Measurements from ENCODE around the gene TAAR1. TPM values are rescaled to one million over a fixed set of nuclear protein-coding genes. Genes with fewer than 3 reads are reported as not detected.

The TAAR1 gene
- total and polyA plus RNA-seq, 10 of the 15 experiments (the other 5 are each of a cell fraction or from before 2014, with no cell fraction given), result not detected

DNA sequence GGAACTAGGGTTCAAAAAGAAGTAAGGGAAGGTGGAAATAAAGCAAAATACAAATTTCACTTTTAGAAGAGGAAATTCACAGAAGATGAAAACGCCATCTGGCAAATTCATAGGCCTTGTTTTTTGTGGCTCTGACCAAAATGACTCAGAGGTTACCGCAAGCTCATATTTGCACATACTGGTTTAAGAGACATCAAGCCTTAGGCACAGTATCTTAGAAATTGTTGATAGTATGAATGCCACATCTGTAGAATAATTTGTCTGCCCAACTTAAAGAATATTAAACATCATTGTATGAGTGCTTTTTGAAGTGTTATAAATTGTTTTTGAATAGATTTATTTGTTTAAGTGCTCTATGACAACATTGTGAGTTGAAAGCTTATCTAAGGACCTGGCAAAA is 10.6 kb downstream of the TAAR1 start:
- H3K4me2 ChIP-seq (ENCODE audit: control insufficient read depth, insufficient read depth), result 0 out of 2 replicates have a peak overlapping the region, but pooled peaks have one; percentile 12
- intact Hi-C loops (cut with micrococcal nuclease; ENCODE audit: unreplicated experiment) (loop anchor here (5.0 kb wide), 1 partner anchor 121 kb away; no protein-coding TSS in a partner anchor), in situ Hi-C loops (cut with MboI) (no loop called here)
- H3K27me3 ChIP-seq (replicated peaks in 1 of 2; ENCODE audit: control insufficient read depth in 2 of 2, insufficient read depth in 2 of 2, low read length in 1 of 2), result no peaks in the 10 kb centered on the region
- no peak overlapping the region for H3K4me3 ChIP-seq
- POLR2A ChIA-PET, result no interaction called here
- CTCF ChIA-PET, result interaction anchor here (3.2 kb wide), 1 partner anchor 368 kb away, joined by 9 read pairs; no protein-coding TSS in a partner anchor
- ATAC-seq (peak; percentile 80), DNase-seq (ENCODE audit: low read depth, low spot score) (no peak), FAIRE-seq (peak; percentile 90)
- SMC1A ChIA-PET (ENCODE audit: uncharacterized antibody, unreplicated experiment), result interaction anchor here (0.9 kb wide), 1 partner anchor 14 kb away, joined by 4 read pairs; no protein-coding TSS in a partner anchor
- H3K79me2 ChIP-seq (ENCODE audit: control insufficient read depth, insufficient read depth, low read length), result no peaks in the 10 kb centered on the region
- no peaks in the 10 kb centered on the region for H3K36me3 ChIP-seq (ENCODE audit: control insufficient read depth in 2 of 2, insufficient read depth in 2 of 2, low read length in 1 of 2)
- no TSS peak for BruUV-seq (replicated peaks)
- WGBS (ENCODE audit: insufficient coverage, insufficient replicate concordance, low lambda C conversion rate, missing lambda C conversion rate), result 48% methylated on average over 2 of the region's 2 CpGs
- 0 out of 2 replicates have a peak, but pooled peaks cover 5% of the 10 kb centered on the region for H3K4me1 ChIP-seq (ENCODE audit: control insufficient read depth, insufficient read depth, low read length)
- no peaks in the 10 kb centered on the region for H4K20me1 ChIP-seq (ENCODE audit: control insufficient read depth, insufficient read depth)
- H3K9me3 ChIP-seq (replicated peaks; ENCODE audit: control insufficient read depth, insufficient read depth, low read length), result no peaks in the 10 kb centered on the region; the same call in 2 of the 3 replicates
- H3K9ac ChIP-seq (ENCODE audit: control insufficient read depth, insufficient read depth, low read length), result no peak overlapping the region
- H3K27ac ChIP-seq (ENCODE audit: control insufficient read depth, insufficient read depth), result no peak overlapping the region
- no peak overlapping the region for H2AFZ ChIP-seq (ENCODE audit: control insufficient read depth, low read depth, low read length)
- RAD21 ChIA-PET (ENCODE audit: unreplicated experiment), result no interaction called here
- TF ChIP-seq ESRRA (IDR thresholded peaks at IDR 0.05; ENCODE audit: low read length), result no peak
- TF ChIP-seq CBX5 (IDR thresholded peaks at IDR 0.05; ENCODE audit: low read depth), result no peak
- no peak for TF ChIP-seq HDAC2 (IDR thresholded peaks at IDR 0.05)
- TF ChIP-seq JUNB (IDR thresholded peaks at IDR 0.05), result peak; percentile 81
- TF ChIP-seq, protein P1, sequence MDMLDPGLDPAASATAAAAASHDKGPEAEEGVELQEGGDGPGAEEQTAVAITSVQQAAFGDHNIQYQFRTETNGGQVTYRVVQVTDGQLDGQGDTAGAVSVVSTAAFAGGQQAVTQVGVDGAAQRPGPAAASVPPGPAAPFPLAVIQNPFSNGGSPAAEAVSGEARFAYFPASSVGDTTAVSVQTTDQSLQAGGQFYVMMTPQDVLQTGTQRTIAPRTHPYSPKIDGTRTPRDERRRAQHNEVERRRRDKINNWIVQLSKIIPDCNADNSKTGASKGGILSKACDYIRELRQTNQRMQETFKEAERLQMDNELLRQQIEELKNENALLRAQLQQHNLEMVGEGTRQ (IDR thresholded peaks at IDR 0.05; ENCODE audit: borderline replicate concordance, low read depth, low read length), result no peak
- no peak for TF ChIP-seq RAD51 (IDR thresholded peaks at IDR 0.05)
- TF ChIP-seq CREB1 (IDR thresholded peaks at IDR 0.05; ENCODE audit: low read depth), result no peak
- peak; percentile 69; the same call in 1 of the 2 replicates for TF ChIP-seq CBFB (IDR thresholded peaks at IDR 0.05; ENCODE audit: low read depth)
- peak; percentile 96 for TF ChIP-seq RUNX3 (IDR thresholded peaks at IDR 0.05; ENCODE audit: low read length)
- no peak for TF ChIP-seq ASH2L (IDR thresholded peaks at IDR 0.05; ENCODE audit: borderline replicate concordance, low read depth)
- no peak for TF ChIP-seq SUZ12 (IDR thresholded peaks at IDR 0.05; ENCODE audit: unreplicated experiment)
- TF ChIP-seq RCOR1 (conservative IDR thresholded peaks at IDR 0.05; ENCODE audit: low read depth, low read length), result no peak
- no peak for TF ChIP-seq PAX5 (IDR thresholded peaks at IDR 0.05; ENCODE audit: borderline replicate concordance, low read depth, low read length)
- 0 out of 2 replicates have a peak, but pooled peaks have one; percentile 51 for TF ChIP-seq TCF3 (IDR thresholded peaks at IDR 0.05; ENCODE audit: borderline replicate concordance, insufficient read depth, low read depth, low read length)
- TF ChIP-seq FOS (IDR thresholded peaks at IDR 0.05; ENCODE audit: borderline replicate concordance, extremely low read depth, insufficient read length), result no peak
- TF ChIP-seq, protein P2, sequence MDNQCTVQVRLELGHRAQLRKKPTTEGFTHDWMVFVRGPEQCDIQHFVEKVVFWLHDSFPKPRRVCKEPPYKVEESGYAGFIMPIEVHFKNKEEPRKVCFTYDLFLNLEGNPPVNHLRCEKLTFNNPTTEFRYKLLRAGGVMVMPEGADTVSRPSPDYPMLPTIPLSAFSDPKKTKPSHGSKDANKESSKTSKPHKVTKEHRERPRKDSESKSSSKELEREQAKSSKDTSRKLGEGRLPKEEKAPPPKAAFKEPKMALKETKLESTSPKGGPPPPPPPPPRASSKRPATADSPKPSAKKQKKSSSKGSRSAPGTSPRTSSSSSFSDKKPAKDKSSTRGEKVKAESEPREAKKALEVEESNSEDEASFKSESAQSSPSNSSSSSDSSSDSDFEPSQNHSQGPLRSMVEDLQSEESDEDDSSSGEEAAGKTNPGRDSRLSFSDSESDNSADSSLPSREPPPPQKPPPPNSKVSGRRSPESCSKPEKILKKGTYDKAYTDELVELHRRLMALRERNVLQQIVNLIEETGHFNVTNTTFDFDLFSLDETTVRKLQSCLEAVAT (IDR thresholded peaks at IDR 0.05), result no peak
- TF ChIP-seq ZBED1 (IDR thresholded peaks at IDR 0.05; ENCODE audit: borderline replicate concordance), result no peak
- TF ChIP-seq POLR2A (IDR thresholded peaks at IDR 0.05; ENCODE audit: low read depth, low read length), result no peak
- no peak for TF ChIP-seq MXI1 (IDR thresholded peaks at IDR 0.05; ENCODE audit: low read depth, low read length)
- TF ChIP-seq NFIC (IDR thresholded peaks at IDR 0.05; ENCODE audit: low read depth, low read length), result peak; percentile 56; the same call in 1 of the 2 replicates
- TF ChIP-seq, protein P3, sequence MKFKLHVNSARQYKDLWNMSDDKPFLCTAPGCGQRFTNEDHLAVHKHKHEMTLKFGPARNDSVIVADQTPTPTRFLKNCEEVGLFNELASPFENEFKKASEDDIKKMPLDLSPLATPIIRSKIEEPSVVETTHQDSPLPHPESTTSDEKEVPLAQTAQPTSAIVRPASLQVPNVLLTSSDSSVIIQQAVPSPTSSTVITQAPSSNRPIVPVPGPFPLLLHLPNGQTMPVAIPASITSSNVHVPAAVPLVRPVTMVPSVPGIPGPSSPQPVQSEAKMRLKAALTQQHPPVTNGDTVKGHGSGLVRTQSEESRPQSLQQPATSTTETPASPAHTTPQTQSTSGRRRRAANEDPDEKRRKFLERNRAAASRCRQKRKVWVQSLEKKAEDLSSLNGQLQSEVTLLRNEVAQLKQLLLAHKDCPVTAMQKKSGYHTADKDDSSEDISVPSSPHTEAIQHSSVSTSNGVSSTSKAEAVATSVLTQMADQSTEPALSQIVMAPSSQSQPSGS (IDR thresholded peaks at IDR 0.05; ENCODE audit: low read length), result peak; percentile 68
- no peak for TF ChIP-seq ZNF24 (IDR thresholded peaks at IDR 0.05)
- TF ChIP-seq MYC (IDR thresholded peaks at IDR 0.05; ENCODE audit: insufficient read depth, insufficient read length, insufficient replicate concordance, low read length, severe bottlenecking), result no peak
- no peak for TF ChIP-seq YY1 (IDR thresholded peaks at IDR 0.05; ENCODE audit: low read depth, low read length)
- no peak for TF ChIP-seq MEF2A (IDR thresholded peaks at IDR 0.05; ENCODE audit: insufficient read depth, low read depth, low read length)
